ENCODE measurements around the gene FADS2.

The FADS2 gene

GRCh38 chr11:61842528-61842820, 14.4 kb downstream of the FADS2 start:
- Mint-ChIP-seq H3K36me3 (ENCODE audit: low read depth) (peaks cover 14% of the 10 kb centered on the region), H3K4me1 (ENCODE audit: low read depth) (peaks cover 3% of the 10 kb centered on the region), H3K27me3 (no peaks in the 10 kb centered on the region), H3K4me3 (no peak overlapping the region), H3K27ac (no peak overlapping the region), H3K9me3 (no peaks in the 10 kb centered on the region)

- Mint-ChIP-seq H3K4me1 (ENCODE audit: low read depth) (peaks cover 3% of the 10 kb centered on the region), H3K27ac (no peak overlapping the region), H3K9me3 (no peaks in the 10 kb centered on the region), H3K4me3 (no peak overlapping the region), H3K36me3 (ENCODE audit: low read depth) (peaks cover 10% of the 10 kb centered on the region), H3K27me3 (no peaks in the 10 kb centered on the region)
These were observed 16.9 kb downstream of the FADS2 start for GRCh38 chr11:61844909-61845565.

- H3K4me3 Mint-ChIP-seq: no peak overlapping the region
- H3K9me3 Mint-ChIP-seq: no peaks in the 10 kb centered on the region
- H3K27me3 Mint-ChIP-seq: no peaks in the 10 kb centered on the region
- peaks cover 3% of the 10 kb centered on the region for H3K36me3 Mint-ChIP-seq (ENCODE audit: low read depth)
- H3K4me1 Mint-ChIP-seq (ENCODE audit: low read depth): peaks cover 2% of the 10 kb centered on the region
- no peak overlapping the region for H3K27ac Mint-ChIP-seq
These were observed 18.4 kb downstream of the FADS2 start for GRCh38 chr11:61846362-61847020.

GRCh38 chr11:61847914-61848581, 19.9 kb downstream of the FADS2 start:
- Mint-ChIP-seq H3K27me3 (no peaks in the 10 kb centered on the region), H3K27ac (no peak overlapping the region), H3K36me3 (ENCODE audit: low read depth) (no peaks in the 10 kb centered on the region), H3K4me3 (no peak overlapping the region), H3K9me3 (no peaks in the 10 kb centered on the region), H3K4me1 (ENCODE audit: low read depth) (no peaks in the 10 kb centered on the region)

- Mint-ChIP-seq H3K4me1 (ENCODE audit: low read depth) (no peaks in the 10 kb centered on the region), H3K4me3 (no peak overlapping the region), H3K9me3 (no peaks in the 10 kb centered on the region), H3K27me3 (no peaks in the 10 kb centered on the region), H3K36me3 (ENCODE audit: low read depth) (no peaks in the 10 kb centered on the region), H3K27ac (no peak overlapping the region)
These were observed 20.5 kb downstream of the FADS2 start for GRCh38 chr11:61848631-61849030.

- H3K9me3 Mint-ChIP-seq: no peaks in the 10 kb centered on the region
- H3K36me3 Mint-ChIP-seq (ENCODE audit: low read depth): no peaks in the 10 kb centered on the region
- H3K27ac Mint-ChIP-seq: no peak overlapping the region
- no peak overlapping the region for H3K4me3 Mint-ChIP-seq
- H3K27me3 Mint-ChIP-seq: no peaks in the 10 kb centered on the region
- no peaks in the 10 kb centered on the region for H3K4me1 Mint-ChIP-seq (ENCODE audit: low read depth)
These were observed 22.6 kb downstream of the FADS2 start for GRCh38 chr11:61850687-61851086.

- no peaks in the 10 kb centered on the region for H3K27me3 Mint-ChIP-seq
- no peak overlapping the region for H3K27ac Mint-ChIP-seq
- H3K4me3 Mint-ChIP-seq: no peak overlapping the region
- H3K36me3 Mint-ChIP-seq (ENCODE audit: low read depth): no peaks in the 10 kb centered on the region
- H3K4me1 Mint-ChIP-seq (ENCODE audit: low read depth): no peaks in the 10 kb centered on the region
- no peaks in the 10 kb centered on the region for H3K9me3 Mint-ChIP-seq
These were observed 23.2 kb downstream of the FADS2 start for GRCh38 chr11:61851113-61851899.

GRCh38 chr11:61851900-61852295, 23.8 kb downstream of the FADS2 start:
- H3K27ac Mint-ChIP-seq: no peak overlapping the region
- no peak overlapping the region for H3K4me3 Mint-ChIP-seq
- H3K9me3 Mint-ChIP-seq: no peaks in the 10 kb centered on the region
- no peaks in the 10 kb centered on the region for H3K36me3 Mint-ChIP-seq (ENCODE audit: low read depth)
- no peaks in the 10 kb centered on the region for H3K4me1 Mint-ChIP-seq (ENCODE audit: low read depth)
- H3K27me3 Mint-ChIP-seq: no peaks in the 10 kb centered on the region

- H3K4me1 Mint-ChIP-seq (ENCODE audit: low read depth): no peaks in the 10 kb centered on the region
- H3K27ac Mint-ChIP-seq: no peak overlapping the region
- no peak overlapping the region for H3K4me3 Mint-ChIP-seq
- no peaks in the 10 kb centered on the region for H3K36me3 Mint-ChIP-seq (ENCODE audit: low read depth)
- H3K27me3 Mint-ChIP-seq: no peaks in the 10 kb centered on the region
- no peaks in the 10 kb centered on the region for H3K9me3 Mint-ChIP-seq
These were observed 25.6 kb downstream of the FADS2 start for GRCh38 chr11:61853698-61854169.

GRCh38 chr11:61854206-61854895, 26.3 kb downstream of the FADS2 start:
- Mint-ChIP-seq H3K27me3 (no peaks in the 10 kb centered on the region), H3K4me3 (no peak overlapping the region), H3K9me3 (no peaks in the 10 kb centered on the region), H3K4me1 (ENCODE audit: low read depth) (no peaks in the 10 kb centered on the region), H3K36me3 (ENCODE audit: low read depth) (no peaks in the 10 kb centered on the region), H3K27ac (no peak overlapping the region)

GRCh38 chr11:61854966-61855714, 27.0 kb downstream of the FADS2 start:
- H3K27me3 Mint-ChIP-seq: no peaks in the 10 kb centered on the region
- no peaks in the 10 kb centered on the region for H3K4me1 Mint-ChIP-seq (ENCODE audit: low read depth)
- no peak overlapping the region for H3K27ac Mint-ChIP-seq
- H3K36me3 Mint-ChIP-seq (ENCODE audit: low read depth): no peaks in the 10 kb centered on the region
- no peak overlapping the region for H3K4me3 Mint-ChIP-seq
- H3K9me3 Mint-ChIP-seq: no peaks in the 10 kb centered on the region

- Mint-ChIP-seq H3K27me3 (no peaks in the 10 kb centered on the region), H3K4me3 (no peak overlapping the region), H3K36me3 (ENCODE audit: low read depth) (no peaks in the 10 kb centered on the region), H3K4me1 (ENCODE audit: low read depth) (no peaks in the 10 kb centered on the region), H3K9me3 (no peaks in the 10 kb centered on the region), H3K27ac (no peak overlapping the region)
These were observed 28.0 kb downstream of the FADS2 start for GRCh38 chr11:61855939-61856680.

- no peaks in the 10 kb centered on the region for H3K9me3 Mint-ChIP-seq
- no peak overlapping the region for H3K27ac Mint-ChIP-seq
- H3K4me3 Mint-ChIP-seq: no peak overlapping the region
- H3K4me1 Mint-ChIP-seq (ENCODE audit: low read depth): no peaks in the 10 kb centered on the region
- no peaks in the 10 kb centered on the region for H3K27me3 Mint-ChIP-seq
- no peaks in the 10 kb centered on the region for H3K36me3 Mint-ChIP-seq (ENCODE audit: low read depth)
These were observed 32.2 kb downstream of the FADS2 start for GRCh38 chr11:61860054-61860903.
